Omental fat pad (tissue), 4 donors: Measurements from ENCODE around the gene PRPH. TPM values are rescaled to one million over a fixed set of nuclear protein-coding genes. Genes with fewer than 3 reads are reported as not detected.

Source experiments
- ATAC-seq: fragments of 150-250 bp; one replicate; pipeline ENCODE4 v1.9.1; 2016; ENCODE audit warnings: mild to moderate bottlenecking, moderate library complexity; ENCODE audit not compliant: low FRiP score
- DNase-seq: peaks from one replicate; pipeline ENCODE4 v3.0.0-alpha.2; 2019; ENCODE audit warnings: low spot score
- total RNA-seq, 4 donors: library from RNA; depleted of rRNA; stranded (reverse); fragments of >200 nt; gene quantifications; one replicate each; pipeline ENCODE4 v1.1.0, GENCODE V29; 2016
- TF ChIP-seq, protein P1 (sequence below), 3 donors: fragments of 450-650 bp; IDR thresholded peaks; one replicate each; pipeline ENCODE4 v1.5.1; 2016 to 2017; ENCODE audit warnings: antibody characterized with exemption in 3 of 3, mild to moderate bottlenecking in 3 of 3, moderate library complexity in 2 of 3

PRPH gene
- total RNA-seq, 4 donors from 2014 or later, result 1.3 to 4.4 (median 2.7) TPM

DNA sequence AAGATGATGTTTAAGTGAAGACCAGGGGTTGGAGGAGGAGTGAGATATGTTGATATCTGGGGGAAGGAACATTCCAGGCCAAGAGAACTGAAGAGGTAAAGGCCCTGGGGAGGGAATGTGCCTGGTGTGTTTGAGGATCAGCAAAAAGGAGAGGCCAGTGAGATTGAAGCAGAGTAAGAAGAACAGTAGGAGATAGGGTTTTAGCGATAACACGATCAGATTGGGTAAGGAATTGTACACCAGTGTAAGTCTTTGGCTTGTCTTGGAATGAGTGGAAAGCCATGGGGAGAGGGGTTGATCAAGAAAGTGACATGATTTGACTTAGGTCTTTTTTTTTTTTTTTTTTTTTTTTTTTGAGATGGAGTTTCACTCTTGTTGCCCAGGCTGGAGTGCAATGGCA, 32.9 kb downstream of the PRPH start:
- TF ChIP-seq, protein P1, sequence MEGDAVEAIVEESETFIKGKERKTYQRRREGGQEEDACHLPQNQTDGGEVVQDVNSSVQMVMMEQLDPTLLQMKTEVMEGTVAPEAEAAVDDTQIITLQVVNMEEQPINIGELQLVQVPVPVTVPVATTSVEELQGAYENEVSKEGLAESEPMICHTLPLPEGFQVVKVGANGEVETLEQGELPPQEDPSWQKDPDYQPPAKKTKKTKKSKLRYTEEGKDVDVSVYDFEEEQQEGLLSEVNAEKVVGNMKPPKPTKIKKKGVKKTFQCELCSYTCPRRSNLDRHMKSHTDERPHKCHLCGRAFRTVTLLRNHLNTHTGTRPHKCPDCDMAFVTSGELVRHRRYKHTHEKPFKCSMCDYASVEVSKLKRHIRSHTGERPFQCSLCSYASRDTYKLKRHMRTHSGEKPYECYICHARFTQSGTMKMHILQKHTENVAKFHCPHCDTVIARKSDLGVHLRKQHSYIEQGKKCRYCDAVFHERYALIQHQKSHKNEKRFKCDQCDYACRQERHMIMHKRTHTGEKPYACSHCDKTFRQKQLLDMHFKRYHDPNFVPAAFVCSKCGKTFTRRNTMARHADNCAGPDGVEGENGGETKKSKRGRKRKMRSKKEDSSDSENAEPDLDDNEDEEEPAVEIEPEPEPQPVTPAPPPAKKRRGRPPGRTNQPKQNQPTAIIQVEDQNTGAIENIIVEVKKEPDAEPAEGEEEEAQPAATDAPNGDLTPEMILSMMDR (IDR thresholded peaks at IDR 0.05), result no peak
- DNase-seq, result no peak
- no peak for ATAC-seq

DNA sequence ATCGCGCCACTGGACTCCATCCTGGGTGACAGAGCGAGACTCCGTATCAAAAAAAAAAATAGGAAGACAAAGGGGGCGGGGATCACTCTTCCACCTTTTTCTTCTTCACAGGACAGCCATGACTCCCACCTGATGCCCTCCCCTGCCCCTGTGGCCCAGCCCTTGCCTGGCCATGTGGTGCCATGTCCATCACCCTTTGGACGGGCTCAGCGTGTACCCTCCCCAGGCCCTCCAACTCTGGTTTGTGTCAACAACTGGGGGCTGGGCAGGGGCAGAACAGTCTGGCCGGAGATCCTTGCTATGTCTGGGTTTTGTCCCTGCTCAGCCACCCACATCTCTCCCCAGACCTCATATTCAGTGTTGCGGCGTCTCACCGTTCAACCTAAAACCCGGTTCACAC, 33.9 kb downstream of the PRPH start:
- ATAC-seq (no peak), DNase-seq (no peak)
- TF ChIP-seq, protein P1 (IDR thresholded peaks at IDR 0.05), result no peak

DNA sequence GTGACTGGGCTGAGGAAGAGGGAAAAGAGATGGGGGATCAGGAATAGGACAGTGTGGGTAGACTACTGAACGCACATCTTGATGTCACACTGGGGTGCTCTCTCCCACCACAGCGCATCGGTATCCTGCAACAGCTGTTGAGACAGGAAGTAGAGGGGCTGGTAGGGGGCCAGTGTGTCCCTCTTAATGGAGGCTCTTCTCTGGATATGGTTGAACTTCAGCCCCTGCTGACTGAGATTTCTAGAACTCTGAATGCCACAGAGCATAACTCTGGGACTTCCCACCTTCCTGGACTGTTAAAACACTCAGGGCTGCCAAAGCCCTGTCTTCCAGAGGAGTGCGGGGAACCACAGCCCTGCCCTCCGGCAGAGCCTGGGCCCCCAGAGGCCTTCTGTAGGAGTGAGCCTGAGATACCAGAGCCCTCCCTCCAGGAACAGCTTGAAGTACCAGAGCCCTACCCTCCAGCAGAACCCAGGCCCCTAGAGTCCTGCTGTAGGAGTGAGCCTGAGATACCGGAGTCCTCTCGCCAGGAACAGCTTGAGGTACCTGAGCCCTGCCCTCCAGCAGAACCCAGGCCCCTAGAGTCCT, 35.2 kb downstream of the PRPH start:
- DNase-seq (no peak), ATAC-seq (no peak)
- TF ChIP-seq, protein P1 (IDR thresholded peaks at IDR 0.05), result no peak

DNA sequence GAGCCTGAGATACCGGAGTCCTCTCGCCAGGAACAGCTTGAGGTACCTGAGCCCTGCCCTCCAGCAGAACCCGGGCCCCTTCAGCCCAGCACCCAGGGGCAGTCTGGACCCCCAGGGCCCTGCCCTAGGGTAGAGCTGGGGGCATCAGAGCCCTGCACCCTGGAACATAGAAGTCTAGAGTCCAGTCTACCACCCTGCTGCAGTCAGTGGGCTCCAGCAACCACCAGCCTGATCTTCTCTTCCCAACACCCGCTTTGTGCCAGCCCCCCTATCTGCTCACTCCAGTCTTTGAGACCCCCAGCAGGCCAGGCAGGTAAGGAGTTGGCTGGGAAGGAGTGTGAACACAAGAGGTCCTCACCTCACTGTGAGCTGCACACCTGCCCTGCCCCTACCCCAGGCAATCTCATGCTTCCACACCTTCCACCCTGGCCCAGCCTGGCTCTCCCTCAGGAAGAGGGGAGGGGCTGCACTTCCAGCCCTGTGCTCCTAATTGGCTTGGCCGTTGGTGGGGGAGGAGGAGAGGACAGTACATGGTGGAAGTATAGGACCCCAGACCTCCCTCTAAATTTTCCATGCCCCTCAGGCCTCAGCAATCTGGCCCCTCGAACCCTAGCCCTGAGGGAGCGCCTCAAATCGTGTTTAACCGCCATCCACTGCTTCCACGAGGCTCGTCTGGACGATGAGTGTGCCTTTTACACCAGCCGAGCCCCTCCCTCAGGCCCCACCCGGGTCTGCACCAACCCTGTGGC, 35.9 kb downstream of the PRPH start:
- TF ChIP-seq, protein P1 (IDR thresholded peaks at IDR 0.05), result no peak
- no peak for ATAC-seq
- DNase-seq, result no peak

DNA sequence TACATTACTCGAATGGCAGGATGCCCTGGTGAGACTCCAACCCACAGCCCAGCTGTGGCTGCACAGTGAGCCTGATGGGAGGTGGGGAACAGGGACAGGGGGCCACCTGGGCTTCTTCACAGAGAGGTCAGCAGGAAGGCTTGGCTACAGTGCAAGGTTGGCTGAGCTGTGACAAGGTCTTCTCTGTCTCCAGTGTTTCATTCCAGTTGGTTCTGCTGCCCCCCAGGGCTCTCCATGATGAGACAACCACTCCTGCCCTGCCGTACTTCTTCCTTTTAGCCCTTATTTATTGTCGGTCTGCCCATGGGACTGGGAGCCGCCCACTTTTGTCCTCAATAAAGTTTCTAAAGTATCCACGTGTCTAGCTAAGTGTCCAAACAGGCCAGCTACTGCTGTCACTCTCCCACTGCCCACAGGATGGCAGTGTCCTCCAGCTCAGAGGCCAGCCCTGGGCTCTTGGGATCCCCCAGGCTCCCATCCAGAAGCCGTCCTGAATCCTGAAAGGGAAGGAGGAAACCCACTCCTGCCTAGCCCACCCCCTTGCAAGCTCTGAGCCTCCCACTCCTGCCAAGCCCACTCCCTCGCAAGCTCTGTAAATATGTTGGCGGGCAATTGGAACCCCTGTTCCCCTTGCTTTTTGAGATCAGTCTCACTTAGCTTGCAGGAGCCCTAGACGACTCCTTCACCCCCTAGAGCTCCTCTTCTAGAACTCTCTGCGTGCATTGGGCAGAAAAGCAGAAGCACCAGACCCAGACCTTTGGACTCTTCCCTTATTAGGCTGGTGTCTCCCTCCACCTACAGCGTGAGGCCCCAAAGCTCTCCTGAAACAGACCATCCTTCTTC, 36.7 kb downstream of the PRPH start:
- TF ChIP-seq, protein P1 (IDR thresholded peaks at IDR 0.05), result peak in 1 of 3 donors; percentile 17
- DNase-seq, result no peak
- ATAC-seq, result peak; percentile 80

DNA sequence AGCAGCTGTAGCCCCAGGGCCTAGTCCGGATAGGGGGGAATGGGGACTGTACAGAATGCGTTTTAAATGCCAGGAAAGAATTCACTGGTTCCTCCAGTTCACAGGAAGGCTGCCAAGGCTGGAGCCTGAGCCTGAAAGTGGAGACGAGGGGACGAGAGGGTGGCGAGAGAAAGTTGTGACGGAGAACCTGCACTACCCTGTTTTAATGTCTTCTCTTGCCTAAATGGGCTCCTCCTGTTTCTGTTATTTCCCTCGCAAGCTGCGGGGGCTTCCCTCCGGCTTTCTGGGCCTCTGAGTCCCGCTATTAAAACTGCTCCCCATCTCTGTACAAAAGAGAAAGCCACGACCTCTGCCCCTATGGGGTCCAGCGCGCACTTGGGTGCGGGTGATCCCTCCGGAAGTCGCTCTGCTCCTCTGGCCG, 37.5 kb downstream of the PRPH start:
- DNase-seq (no peak), ATAC-seq (no peak)

More for the DNA sequence above, 37.5 kb downstream of the PRPH start:
- TF ChIP-seq, protein P1 (IDR thresholded peaks at IDR 0.05), result no peak
